ENCODE results near the gene TIAM2. TPM values are rescaled to one million over a fixed set of nuclear protein-coding genes. Genes with fewer than 3 reads are reported as not detected.
A peak's percentile ranks its signal among the peaks of the same experiment; 100 is the strongest.

Gene TIAM2
- total RNA-seq, 1 experiment from 2014 or later = 9.1 TPM

DNA sequence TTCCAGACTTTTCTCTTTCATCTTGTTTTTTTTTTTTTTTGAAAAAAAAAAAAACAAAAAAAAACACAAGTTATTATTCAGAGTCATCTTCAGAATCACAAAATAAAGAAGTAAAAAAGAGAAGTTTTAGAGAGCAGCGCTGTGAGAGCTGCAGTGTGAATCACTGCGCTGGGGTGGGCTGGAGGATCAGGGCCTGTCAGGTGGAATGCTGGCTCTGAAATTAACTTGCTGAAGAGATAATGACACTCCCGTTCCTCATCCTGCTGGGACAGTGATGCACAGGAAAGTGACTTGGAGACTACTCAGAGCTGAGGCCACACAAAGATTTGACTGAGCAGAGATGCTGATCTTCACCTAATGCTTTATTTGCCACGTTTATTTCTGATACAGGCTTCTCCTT, 226.0 kb downstream of the TIAM2 start:
- POLR2A ChIA-PET (ENCODE audit: low non-redundant PET) = no interaction called here

DNA sequence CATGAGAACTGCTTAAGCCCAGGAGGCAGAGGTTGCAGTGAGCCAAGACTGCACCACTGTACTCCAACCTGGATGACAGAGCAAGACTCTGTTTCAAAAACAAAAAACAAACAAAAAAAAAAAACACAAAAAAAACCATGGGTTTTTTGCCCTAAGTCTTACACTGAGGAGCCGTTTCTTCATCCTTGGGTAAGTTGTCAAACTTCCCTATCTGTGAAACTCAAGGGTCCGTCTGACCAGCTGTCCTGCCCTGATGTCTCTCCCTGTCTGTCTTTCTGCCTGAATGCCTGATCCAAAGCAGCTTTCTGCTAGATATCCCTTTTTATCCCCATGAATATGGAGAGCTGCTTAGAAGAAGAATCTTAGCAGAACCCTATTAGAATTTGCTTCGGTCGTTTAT, 227.4 kb downstream of the TIAM2 start:
- H3K27ac ChIP-seq (ENCODE audit: low read depth, low read length, poor library complexity, severe bottlenecking) = no peak overlapping the region
- intact Hi-C loops (cut with micrococcal nuclease; ENCODE audit: unreplicated experiment) = no loop called here
- ChIA-PET POLR2A (ENCODE audit: low non-redundant PET) (no interaction called here), CTCF (no interaction called here)
- H3K27me3 ChIP-seq (replicated peaks; ENCODE audit: insufficient read depth, low read depth, low read length, poor library complexity) = no peaks in the 10 kb centered on the region
- BruUV-seq (replicated peaks) = no TSS peak
- no peak for DNase-seq (ENCODE audit: low spot score)
- H3K4me3 ChIP-seq (ENCODE audit: low read depth, low read length, poor library complexity, severe bottlenecking) = no peak overlapping the region
- no peaks in the 10 kb centered on the region for H3K36me3 ChIP-seq (ENCODE audit: insufficient read depth, low read length, poor library complexity, severe bottlenecking)
- H3K9me3 ChIP-seq (ENCODE audit: low read depth, low read length, poor library complexity, severe bottlenecking) = no peaks in the 10 kb centered on the region
- no peaks in the 10 kb centered on the region for H3K4me1 ChIP-seq (ENCODE audit: insufficient read depth, low read length, poor library complexity, severe bottlenecking)
- TF ChIP-seq EZH2 (IDR thresholded peaks at IDR 0.05; ENCODE audit: borderline replicate concordance, low read depth, low read length, poor library complexity, severe bottlenecking) = no peak
- TF ChIP-seq, protein P1, sequence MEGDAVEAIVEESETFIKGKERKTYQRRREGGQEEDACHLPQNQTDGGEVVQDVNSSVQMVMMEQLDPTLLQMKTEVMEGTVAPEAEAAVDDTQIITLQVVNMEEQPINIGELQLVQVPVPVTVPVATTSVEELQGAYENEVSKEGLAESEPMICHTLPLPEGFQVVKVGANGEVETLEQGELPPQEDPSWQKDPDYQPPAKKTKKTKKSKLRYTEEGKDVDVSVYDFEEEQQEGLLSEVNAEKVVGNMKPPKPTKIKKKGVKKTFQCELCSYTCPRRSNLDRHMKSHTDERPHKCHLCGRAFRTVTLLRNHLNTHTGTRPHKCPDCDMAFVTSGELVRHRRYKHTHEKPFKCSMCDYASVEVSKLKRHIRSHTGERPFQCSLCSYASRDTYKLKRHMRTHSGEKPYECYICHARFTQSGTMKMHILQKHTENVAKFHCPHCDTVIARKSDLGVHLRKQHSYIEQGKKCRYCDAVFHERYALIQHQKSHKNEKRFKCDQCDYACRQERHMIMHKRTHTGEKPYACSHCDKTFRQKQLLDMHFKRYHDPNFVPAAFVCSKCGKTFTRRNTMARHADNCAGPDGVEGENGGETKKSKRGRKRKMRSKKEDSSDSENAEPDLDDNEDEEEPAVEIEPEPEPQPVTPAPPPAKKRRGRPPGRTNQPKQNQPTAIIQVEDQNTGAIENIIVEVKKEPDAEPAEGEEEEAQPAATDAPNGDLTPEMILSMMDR (conservative IDR thresholded peaks at IDR 0.05; ENCODE audit: low read depth, low read length) = no peak

More for the DNA sequence above, 226.0 kb downstream of the TIAM2 start:
- intact Hi-C loops (cut with micrococcal nuclease; ENCODE audit: unreplicated experiment) = no loop called here
- Histone ChIP-seq H3K27me3 (replicated peaks; ENCODE audit: insufficient read depth, low read depth, low read length, poor library complexity) (no peaks in the 10 kb centered on the region), H3K36me3 (ENCODE audit: insufficient read depth, low read length, poor library complexity, severe bottlenecking) (no peaks in the 10 kb centered on the region), H3K4me3 (ENCODE audit: low read depth, low read length, poor library complexity, severe bottlenecking) (no peak overlapping the region), H3K27ac (ENCODE audit: low read depth, low read length, poor library complexity, severe bottlenecking) (no peak overlapping the region), H3K4me1 (ENCODE audit: insufficient read depth, low read length, poor library complexity, severe bottlenecking) (no peaks in the 10 kb centered on the region), H3K9me3 (ENCODE audit: low read depth, low read length, poor library complexity, severe bottlenecking) (no peaks in the 10 kb centered on the region)
- CTCF ChIA-PET = no interaction called here
- TF ChIP-seq, protein P1 (conservative IDR thresholded peaks at IDR 0.05; ENCODE audit: low read depth, low read length) = no peak
- TF ChIP-seq EZH2 (IDR thresholded peaks at IDR 0.05; ENCODE audit: borderline replicate concordance, low read depth, low read length, poor library complexity, severe bottlenecking) = no peak
- DNase-seq (ENCODE audit: low spot score) = no peak
- no TSS peak for BruUV-seq (replicated peaks)

DNA sequence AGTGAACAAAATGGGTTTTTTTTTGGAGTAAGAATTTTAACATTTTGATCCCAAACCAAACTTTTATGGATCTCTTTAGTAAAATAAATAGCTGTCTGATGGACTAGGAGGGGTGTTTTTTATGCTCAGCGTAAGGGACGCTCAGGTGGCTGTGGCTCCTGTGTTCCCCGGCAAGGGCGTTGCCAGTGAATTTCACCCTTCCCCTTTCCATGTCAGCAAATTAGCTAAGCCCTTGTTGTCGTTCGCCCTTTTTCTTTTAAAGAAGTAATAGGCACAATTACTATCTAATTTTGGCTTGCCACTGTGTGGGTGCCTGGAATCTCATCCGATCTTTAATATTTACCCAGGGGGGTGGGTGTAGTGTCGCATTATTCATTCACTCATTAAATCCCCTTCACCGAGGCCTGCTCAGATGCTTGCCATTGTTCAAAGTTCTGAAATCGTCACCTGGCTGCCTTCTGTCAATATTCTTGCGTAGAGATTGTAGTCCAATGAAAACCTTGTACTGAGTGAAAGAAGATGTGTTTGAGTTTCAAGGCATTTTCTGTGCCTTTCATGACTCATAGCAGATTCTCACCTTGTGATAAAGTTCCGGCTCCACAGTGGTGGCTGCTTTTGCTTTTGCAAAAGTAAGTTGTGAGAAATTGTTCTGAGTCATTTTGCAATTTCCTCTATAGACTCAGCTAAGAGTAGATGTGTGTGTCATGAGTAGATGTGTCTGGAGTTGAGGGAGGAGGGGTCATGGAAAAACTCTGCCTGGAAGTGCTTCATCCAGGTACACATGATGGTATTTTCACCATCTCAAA, 228.7 kb downstream of the TIAM2 start:
- intact Hi-C loops (cut with micrococcal nuclease; ENCODE audit: unreplicated experiment) = no loop called here
- POLR2A ChIA-PET (ENCODE audit: low non-redundant PET) = no interaction called here
- no TSS peak for BruUV-seq (replicated peaks)

More for the DNA sequence above, 228.7 kb downstream of the TIAM2 start:
- peak; percentile 12 for DNase-seq (ENCODE audit: low spot score)
- no peaks in the 10 kb centered on the region for H3K9me3 ChIP-seq (ENCODE audit: low read depth, low read length, poor library complexity, severe bottlenecking)
- no peaks in the 10 kb centered on the region for H3K4me1 ChIP-seq (ENCODE audit: insufficient read depth, low read length, poor library complexity, severe bottlenecking)
- TF ChIP-seq EZH2 (IDR thresholded peaks at IDR 0.05; ENCODE audit: borderline replicate concordance, low read depth, low read length, poor library complexity, severe bottlenecking) = no peak
- TF ChIP-seq, protein P1 (conservative IDR thresholded peaks at IDR 0.05; ENCODE audit: low read depth, low read length) = no peak
- CTCF ChIA-PET = no interaction called here
- no peaks in the 10 kb centered on the region for H3K36me3 ChIP-seq (ENCODE audit: insufficient read depth, low read length, poor library complexity, severe bottlenecking)
- no peak overlapping the region for H3K4me3 ChIP-seq (ENCODE audit: low read depth, low read length, poor library complexity, severe bottlenecking)
- H3K27ac ChIP-seq (ENCODE audit: low read depth, low read length, poor library complexity, severe bottlenecking) = no peak overlapping the region
- H3K27me3 ChIP-seq (replicated peaks; ENCODE audit: insufficient read depth, low read depth, low read length, poor library complexity) = no peaks in the 10 kb centered on the region

Data from A673 (cell line).